ENCODE results near the gene MFSD2B.
A peak's percentile ranks its signal among the peaks of the same experiment; 100 is the strongest.

The MFSD2B gene

DNA sequence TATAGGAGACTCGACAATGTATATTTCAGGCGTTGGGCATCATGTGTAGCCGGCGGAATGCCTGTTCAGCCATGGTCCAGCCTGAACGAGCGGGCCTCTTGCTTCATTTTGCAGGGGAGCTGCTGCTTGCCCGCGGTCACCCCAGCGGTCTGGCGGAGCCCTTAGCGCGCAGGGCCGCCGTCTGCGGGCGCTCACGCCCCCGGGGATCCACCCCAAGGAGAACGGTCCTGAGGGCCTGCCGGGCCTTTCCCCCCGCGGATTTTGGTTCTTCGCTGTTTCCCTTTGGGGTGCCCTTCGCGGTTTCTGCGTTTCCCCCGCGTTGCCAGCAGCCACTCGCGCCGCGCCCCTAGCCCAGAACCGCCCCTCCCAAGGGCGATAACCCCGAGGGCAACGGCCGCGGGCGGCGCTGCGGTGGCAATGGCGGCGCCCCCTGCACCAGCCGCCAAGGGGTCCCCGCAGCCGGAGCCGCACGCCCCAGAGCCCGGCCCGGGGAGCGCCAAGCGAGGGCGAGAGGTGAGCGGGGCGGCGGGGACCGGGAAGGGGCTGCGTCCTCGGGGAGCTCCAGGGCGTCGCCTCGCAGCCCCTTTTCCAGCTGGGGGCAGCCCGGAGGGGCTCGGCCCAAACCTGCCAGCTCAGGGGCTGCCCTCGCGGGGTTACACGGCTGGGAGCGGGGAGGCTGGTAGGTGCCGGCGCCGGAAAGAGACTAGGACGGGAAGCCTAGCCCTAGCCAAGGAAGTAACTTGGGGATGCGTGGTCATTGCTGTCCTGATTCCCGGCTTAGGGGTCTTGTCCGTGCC lies at the start of gene MFSD2B:
MFSD2B (plus strand) TSS at position 406 of the 797 bp plus-strand sequence; CDS start at position 418, 12 bp downstream.
- no peak within 1 kb of the TSS for H3K4me2 ChIP-seq
- H3K4me1 ChIP-seq (ENCODE audit: low read depth, poor library complexity, severe bottlenecking) = no peaks in the 10 kb centered on the region
- no peak within 1 kb of the TSS for H3K27ac ChIP-seq
- H3K27me3 ChIP-seq (ENCODE audit: insufficient read depth, low read depth) = no peaks in the 10 kb centered on the region
- H3K9ac ChIP-seq = no peak within 1 kb of the TSS
- no peaks in the 10 kb centered on the region for H3K36me3 ChIP-seq (ENCODE audit: insufficient read depth)
- H4K20me1 ChIP-seq (ENCODE audit: insufficient read depth) = no peaks in the 10 kb centered on the region
- TF ChIP-seq, protein P1, sequence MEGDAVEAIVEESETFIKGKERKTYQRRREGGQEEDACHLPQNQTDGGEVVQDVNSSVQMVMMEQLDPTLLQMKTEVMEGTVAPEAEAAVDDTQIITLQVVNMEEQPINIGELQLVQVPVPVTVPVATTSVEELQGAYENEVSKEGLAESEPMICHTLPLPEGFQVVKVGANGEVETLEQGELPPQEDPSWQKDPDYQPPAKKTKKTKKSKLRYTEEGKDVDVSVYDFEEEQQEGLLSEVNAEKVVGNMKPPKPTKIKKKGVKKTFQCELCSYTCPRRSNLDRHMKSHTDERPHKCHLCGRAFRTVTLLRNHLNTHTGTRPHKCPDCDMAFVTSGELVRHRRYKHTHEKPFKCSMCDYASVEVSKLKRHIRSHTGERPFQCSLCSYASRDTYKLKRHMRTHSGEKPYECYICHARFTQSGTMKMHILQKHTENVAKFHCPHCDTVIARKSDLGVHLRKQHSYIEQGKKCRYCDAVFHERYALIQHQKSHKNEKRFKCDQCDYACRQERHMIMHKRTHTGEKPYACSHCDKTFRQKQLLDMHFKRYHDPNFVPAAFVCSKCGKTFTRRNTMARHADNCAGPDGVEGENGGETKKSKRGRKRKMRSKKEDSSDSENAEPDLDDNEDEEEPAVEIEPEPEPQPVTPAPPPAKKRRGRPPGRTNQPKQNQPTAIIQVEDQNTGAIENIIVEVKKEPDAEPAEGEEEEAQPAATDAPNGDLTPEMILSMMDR (conservative IDR thresholded peaks at IDR 0.05; ENCODE audit: low read depth, low read length) = no peak
- no peaks in the 10 kb centered on the region for H3K79me2 ChIP-seq (ENCODE audit: insufficient read depth, low read depth)
- H2AFZ ChIP-seq (ENCODE audit: low read depth) = no peak within 1 kb of the TSS
- H3K4me3 ChIP-seq (IDR thresholded peaks at IDR 0.05; ENCODE audit: insufficient read depth, low read depth, low read length) = no peak within 1 kb of the TSS

DNA sequence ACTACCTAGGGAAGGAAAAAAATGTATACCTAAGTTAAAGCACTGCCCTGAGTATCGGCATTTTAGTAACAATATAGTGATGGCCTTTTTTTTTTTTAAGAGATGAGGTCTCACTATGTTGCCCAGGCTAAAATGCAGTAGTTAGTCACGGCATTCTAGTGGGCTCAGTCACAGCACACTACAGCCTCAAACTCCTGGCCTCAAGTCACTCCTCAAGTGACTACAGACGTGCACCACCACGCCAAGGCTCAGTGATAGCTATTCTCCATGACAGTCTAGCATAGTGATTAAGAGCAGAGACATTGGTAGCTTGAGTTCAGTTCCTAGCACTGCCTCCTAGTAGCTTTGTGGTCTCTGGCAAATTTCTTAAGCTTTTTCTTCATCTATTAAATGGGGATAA lies 42.0 kb upstream of the MFSD2B start:
- Histone ChIP-seq H3K36me3 (ENCODE audit: insufficient read depth) (no peaks in the 10 kb centered on the region), H3K79me2 (ENCODE audit: insufficient read depth, low read depth) (no peaks in the 10 kb centered on the region; the same call in 1 of the 2 replicates), H2AFZ (ENCODE audit: low read depth) (no peak overlapping the region), H3K9ac (no peak overlapping the region), H3K4me1 (ENCODE audit: low read depth, poor library complexity, severe bottlenecking) (peaks cover 17% of the 10 kb centered on the region), H3K4me2 (no peak overlapping the region), H3K4me3 (IDR thresholded peaks at IDR 0.05; ENCODE audit: insufficient read depth, low read depth, low read length) (no peak overlapping the region), H4K20me1 (ENCODE audit: insufficient read depth) (no peaks in the 10 kb centered on the region), H3K27ac (no peak overlapping the region), H3K27me3 (ENCODE audit: insufficient read depth, low read depth) (no peaks in the 10 kb centered on the region)
- TF ChIP-seq, protein P1 (conservative IDR thresholded peaks at IDR 0.05; ENCODE audit: low read depth, low read length) = no peak

DNA sequence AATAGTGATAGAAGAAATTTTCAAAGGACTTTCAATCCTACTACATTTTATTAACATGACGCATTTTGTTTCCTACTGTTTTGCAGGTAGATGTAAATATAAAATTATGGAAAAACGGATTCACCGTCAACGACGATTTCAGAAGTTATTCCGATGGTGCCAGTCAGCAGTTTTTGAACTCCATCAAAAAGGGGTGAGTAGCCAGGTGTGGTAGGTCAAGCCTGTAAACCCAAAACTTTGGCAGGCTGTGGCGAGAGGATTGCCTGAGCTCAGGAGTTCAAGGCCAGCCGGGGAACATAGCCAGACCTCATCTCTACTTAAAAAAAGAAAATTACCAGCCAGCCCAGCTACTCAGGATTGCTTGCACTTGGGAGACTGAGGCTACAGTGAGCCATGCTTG lies 33.0 kb upstream of the MFSD2B start:
- no peak overlapping the region for H3K27ac ChIP-seq
- TF ChIP-seq, protein P1 (conservative IDR thresholded peaks at IDR 0.05; ENCODE audit: low read depth, low read length) = no peak
- no peak overlapping the region for H2AFZ ChIP-seq (ENCODE audit: low read depth)
- H3K79me2 ChIP-seq (ENCODE audit: insufficient read depth, low read depth) = no peaks in the 10 kb centered on the region
- H4K20me1 ChIP-seq (ENCODE audit: insufficient read depth) = no peaks in the 10 kb centered on the region
- no peaks in the 10 kb centered on the region for H3K36me3 ChIP-seq (ENCODE audit: insufficient read depth)
- no peak overlapping the region for H3K4me2 ChIP-seq
- H3K27me3 ChIP-seq (ENCODE audit: insufficient read depth, low read depth) = no peaks in the 10 kb centered on the region
- no peak overlapping the region for H3K9ac ChIP-seq
- no peak overlapping the region for H3K4me3 ChIP-seq (IDR thresholded peaks at IDR 0.05; ENCODE audit: insufficient read depth, low read depth, low read length)
- H3K4me1 ChIP-seq (ENCODE audit: low read depth, poor library complexity, severe bottlenecking) = no peaks in the 10 kb centered on the region

- peaks cover 3% of the 10 kb centered on the region for H3K4me1 ChIP-seq (ENCODE audit: low read depth, poor library complexity, severe bottlenecking)
- no peaks in the 10 kb centered on the region for H3K27me3 ChIP-seq (ENCODE audit: insufficient read depth, low read depth)
- TF ChIP-seq, protein P1 (conservative IDR thresholded peaks at IDR 0.05; ENCODE audit: low read depth, low read length) = peak; percentile 59
- H4K20me1 ChIP-seq (ENCODE audit: insufficient read depth) = no peaks in the 10 kb centered on the region
- H3K79me2 ChIP-seq (ENCODE audit: insufficient read depth, low read depth) = no peaks in the 10 kb centered on the region
- H3K27ac ChIP-seq = no peak overlapping the region
- no peak overlapping the region for H3K4me3 ChIP-seq (IDR thresholded peaks at IDR 0.05; ENCODE audit: insufficient read depth, low read depth, low read length)
- H3K9ac ChIP-seq = no peak overlapping the region
- peaks cover 4% of the 10 kb centered on the region; the same call in 1 of the 2 replicates for H3K36me3 ChIP-seq (ENCODE audit: insufficient read depth)
- no peak overlapping the region for H3K4me2 ChIP-seq
- no peak overlapping the region for H2AFZ ChIP-seq (ENCODE audit: low read depth)
Observed at GRCh38 chr2:23988371-23988770, 21.5 kb upstream of the MFSD2B start.
